Epithelial cell of proximal tubule (primary cell): ENCODE results near the gene RECQL. TPM values are rescaled to one million over a fixed set of nuclear protein-coding genes. Genes with fewer than 3 reads are reported as not detected.
A peak's percentile ranks its signal among the peaks of the same experiment; 100 is the strongest.

ENCODE experiments used
- DNase-seq: peaks from one replicate; pipeline ENCODE4 v3.0.0-alpha.2; 2011; ENCODE audit warnings: low read depth
- H3K4me3 ChIP-seq: 2 replicates; pipeline ENCODE4 v1.5.1; 2011; ENCODE audit warnings: low read depth, mild to moderate bottlenecking, low read length
- CTCF ChIP-seq: conservative IDR thresholded peaks from 2 replicates; pipeline ENCODE4 v1.5.1; 2012; ENCODE audit warnings: low read depth, mild to moderate bottlenecking, low read length
- total RNA-seq: library from RNA; depleted of rRNA; stranded (reverse); fragments of >200 nt; gene quantifications from 2 replicates; pipeline ENCODE4 v1.2.3, GENCODE V29; 2015

The RECQL gene
- total RNA-seq, 1 donor from 2014 or later: 32.5 TPM

- DNase-seq: peak; percentile 25
- peak overlapping the region; percentile 81 for H3K4me3 ChIP-seq
- TF ChIP-seq CTCF: no peak
These were observed 25.4 kb upstream of the RECQL start for GRCh38 chr12:21526721-21527345.

GRCh38 chr12:21526053-21526452, 24.6 kb upstream of the RECQL start, which contains the start of gene SPX:
SPX (plus strand) TSS chr12:21526296; CDS start chr12:21526473, 177 bp downstream.
- TF ChIP-seq CTCF: no peak
- H3K4me3 ChIP-seq: peak within 1 kb of the TSS; percentile 81
- peak; percentile 46 for DNase-seq

- H3K4me3 ChIP-seq: no peak overlapping the region
- no peak for TF ChIP-seq CTCF
- no peak for DNase-seq
These were observed 21.7 kb upstream of the RECQL start for GRCh38 chr12:21523148-21523547.

GRCh38 chr12:21521541-21521940, 20.1 kb upstream of the RECQL start:
- no peak for TF ChIP-seq CTCF
- no peak overlapping the region for H3K4me3 ChIP-seq
- no peak for DNase-seq

- H3K4me3 ChIP-seq: no peak overlapping the region
- no peak for TF ChIP-seq CTCF
- DNase-seq: no peak
These were observed 17.0 kb upstream of the RECQL start for GRCh38 chr12:21518451-21518850.

- no peak for TF ChIP-seq CTCF
- DNase-seq: no peak
- no peak overlapping the region for H3K4me3 ChIP-seq
These were observed 14.8 kb upstream of the RECQL start for GRCh38 chr12:21516281-21516680.

- TF ChIP-seq CTCF: no peak
- no peak for DNase-seq
- H3K4me3 ChIP-seq: no peak overlapping the region
These were observed 8.3 kb upstream of the RECQL start for GRCh38 chr12:21509768-21510167.
